Stimulated activated effector memory CD8-positive, alpha-beta T cell treated with anti-CD3 and anti-CD28 coated beads, Interleukin-12 subunit alpha, Interleukin-12 subunit beta, amount 100 ng/mL, for 72 hours (primary cell): ENCODE data around the gene RARS1.
A peak's percentile ranks its signal among the peaks of the same experiment; 100 is the strongest.
"Not testable (repeated sequence)": the region's sequence is repeated elsewhere in the genome, so short reads cannot be mapped to it uniquely, and the experiment has no call there.

ENCODE experiments used
- ATAC-seq: fragments of 150-1000 bp; cut with Tn5 transposase; 2 replicates; pipeline ENCODE4 v1.10.0; 2021
- DNase-seq, 2 donors: peaks; one replicate each; pipeline ENCODE4 v3.0.0; 2021 to 2022; ENCODE audit warnings: low spot score in 2 of 2
- H3K27ac Mint-ChIP-seq: one replicate; pipeline ENCODE4 v1.8.0; 2022; ENCODE audit warnings: mild to moderate bottlenecking, mixed read lengths
- H3K36me3 Mint-ChIP-seq: one replicate; pipeline ENCODE4 v1.8.0; 2022; ENCODE audit warnings: mild to moderate bottlenecking, mixed read lengths
- H3K4me1 Mint-ChIP-seq: one replicate; pipeline ENCODE4 v1.8.0; 2022; ENCODE audit warnings: mixed read lengths
- H3K4me3 Mint-ChIP-seq: one replicate; pipeline ENCODE4 v1.8.0; 2022; ENCODE audit warnings: mild to moderate bottlenecking, mixed read lengths
- H3K9me3 Mint-ChIP-seq: one replicate; pipeline ENCODE4 v1.8.0; 2022; ENCODE audit warnings: mixed read lengths

The RARS1 gene

GRCh38 chr5:168528521-168529373, 42.5 kb downstream of the RARS1 start, which contains the start of gene FBLL1:
FBLL1 (plus strand) TSS chr5:168529305; CDS start chr5:168529505, 200 bp downstream.
- peaks cover 15% of the 10 kb centered on the region for H3K4me1 Mint-ChIP-seq
- DNase-seq: no peak
- H3K4me3 Mint-ChIP-seq: peak within 1 kb of the TSS; percentile 60
- ATAC-seq: peak; percentile 39
- H3K27ac Mint-ChIP-seq: no peak within 1 kb of the TSS
- peaks cover 14% of the 10 kb centered on the region for H3K36me3 Mint-ChIP-seq
- no peaks in the 10 kb centered on the region for H3K9me3 Mint-ChIP-seq

GRCh38 chr5:168529374-168530234, 43.3 kb downstream of the RARS1 start:
- H3K27ac Mint-ChIP-seq: no peak overlapping the region
- peaks cover 15% of the 10 kb centered on the region for H3K4me1 Mint-ChIP-seq
- H3K9me3 Mint-ChIP-seq: no peaks in the 10 kb centered on the region
- DNase-seq (no peak), ATAC-seq (no peak)
- peaks cover 6% of the 10 kb centered on the region for H3K36me3 Mint-ChIP-seq
- peak overlapping the region; percentile 60 for H3K4me3 Mint-ChIP-seq

GRCh38 chr5:168530621-168531150, 44.4 kb downstream of the RARS1 start:
- Mint-ChIP-seq H3K4me1 (peaks cover 15% of the 10 kb centered on the region), H3K9me3 (no peaks in the 10 kb centered on the region), H3K4me3 (peak overlapping the region; percentile 59), H3K27ac (no peak overlapping the region), H3K36me3 (no peaks in the 10 kb centered on the region)
- ATAC-seq (no peak), DNase-seq (no peak)

GRCh38 chr5:168531191-168531590, 44.9 kb downstream of the RARS1 start:
- Mint-ChIP-seq H3K27ac (no peak overlapping the region), H3K9me3 (no peaks in the 10 kb centered on the region), H3K4me1 (peaks cover 15% of the 10 kb centered on the region), H3K36me3 (no peaks in the 10 kb centered on the region), H3K4me3 (no peak overlapping the region)
- DNase-seq (no peak), ATAC-seq (no peak)

- Mint-ChIP-seq H3K4me1 (peaks cover 15% of the 10 kb centered on the region), H3K36me3 (no peaks in the 10 kb centered on the region), H3K9me3 (no peaks in the 10 kb centered on the region), H3K27ac (no peak overlapping the region), H3K4me3 (no peak overlapping the region)
- ATAC-seq (no peak), DNase-seq (no peak)
Measured at GRCh38 chr5:168531987-168532864, 46.0 kb downstream of the RARS1 start.

- not testable (repeated sequence) for ATAC-seq, H3K36me3 Mint-ChIP-seq, H3K9me3 Mint-ChIP-seq, H3K4me1 Mint-ChIP-seq, H3K27ac Mint-ChIP-seq, DNase-seq, H3K4me3 Mint-ChIP-seq
Measured at GRCh38 chr5:168534351-168534750, 48.1 kb downstream of the RARS1 start.

- Mint-ChIP-seq H3K4me3 (no peak overlapping the region), H3K36me3 (no peaks in the 10 kb centered on the region), H3K27ac (no peak overlapping the region), H3K4me1 (no peaks in the 10 kb centered on the region), H3K9me3 (no peaks in the 10 kb centered on the region)
- ATAC-seq (no peak), DNase-seq (no peak)
Measured at GRCh38 chr5:168537176-168537575, 50.9 kb downstream of the RARS1 start.

- Mint-ChIP-seq H3K9me3 (no peaks in the 10 kb centered on the region), H3K36me3 (peaks cover 39% of the 10 kb centered on the region), H3K27ac (no peak overlapping the region), H3K4me1 (peaks cover 14% of the 10 kb centered on the region), H3K4me3 (no peak overlapping the region)
- ATAC-seq (no peak), DNase-seq (no peak)
Measured at GRCh38 chr5:168549554-168549953, 63.3 kb downstream of the RARS1 start.

GRCh38 chr5:168550656-168551055, 64.4 kb downstream of the RARS1 start:
- Mint-ChIP-seq H3K36me3 (peaks cover 50% of the 10 kb centered on the region), H3K27ac (no peak overlapping the region), H3K9me3 (no peaks in the 10 kb centered on the region), H3K4me1 (peaks cover 14% of the 10 kb centered on the region), H3K4me3 (no peak overlapping the region)
- no peak for ATAC-seq
- DNase-seq: no peak

- H3K4me3 Mint-ChIP-seq: no peak overlapping the region
- no peak overlapping the region for H3K27ac Mint-ChIP-seq
- ATAC-seq: no peak
- no peak for DNase-seq
- peaks cover 65% of the 10 kb centered on the region for H3K36me3 Mint-ChIP-seq
- no peaks in the 10 kb centered on the region for H3K9me3 Mint-ChIP-seq
- peaks cover 14% of the 10 kb centered on the region for H3K4me1 Mint-ChIP-seq
Measured at GRCh38 chr5:168552146-168552545, 65.9 kb downstream of the RARS1 start.

- no peak for DNase-seq
- Mint-ChIP-seq H3K4me3 (no peak overlapping the region), H3K4me1 (peaks cover 14% of the 10 kb centered on the region), H3K27ac (no peak overlapping the region), H3K36me3 (peaks cover 79% of the 10 kb centered on the region), H3K9me3 (no peaks in the 10 kb centered on the region)
- peak; percentile 47 for ATAC-seq
Measured at GRCh38 chr5:168553377-168554130, 67.3 kb downstream of the RARS1 start.

GRCh38 chr5:168557389-168557788, 71.1 kb downstream of the RARS1 start:
- ATAC-seq (no peak), DNase-seq (no peak)
- Mint-ChIP-seq H3K36me3 (peaks cover 100% of the 10 kb centered on the region), H3K9me3 (no peaks in the 10 kb centered on the region), H3K4me1 (peaks cover 10% of the 10 kb centered on the region), H3K27ac (no peak overlapping the region), H3K4me3 (no peak overlapping the region)

- Mint-ChIP-seq H3K9me3 (no peaks in the 10 kb centered on the region), H3K36me3 (peaks cover 100% of the 10 kb centered on the region), H3K27ac (no peak overlapping the region), H3K4me3 (no peak overlapping the region), H3K4me1 (peaks cover 2% of the 10 kb centered on the region)
- ATAC-seq (no peak), DNase-seq (no peak)
Measured at GRCh38 chr5:168562279-168562678, 76.0 kb downstream of the RARS1 start.

- H3K9me3 Mint-ChIP-seq: no peaks in the 10 kb centered on the region
- ATAC-seq (no peak), DNase-seq (no peak)
- no peak overlapping the region for H3K4me3 Mint-ChIP-seq
- H3K4me1 Mint-ChIP-seq: peaks cover 6% of the 10 kb centered on the region
- peaks cover 100% of the 10 kb centered on the region for H3K36me3 Mint-ChIP-seq
- no peak overlapping the region for H3K27ac Mint-ChIP-seq
Measured at GRCh38 chr5:168563959-168564358, 77.7 kb downstream of the RARS1 start.
